ENCODE measurements around the gene C3orf52. TPM values are rescaled to one million over a fixed set of nuclear protein-coding genes. Genes with fewer than 3 reads are reported as not detected.
A peak's percentile ranks its signal among the peaks of the same experiment; 100 is the strongest.

The C3orf52 gene
- total RNA-seq, 1 experiment from 2014 or later, result 12.6 TPM

- Histone ChIP-seq H3K27ac (ENCODE audit: low read length) (no peak overlapping the region), H3K4me1 (ENCODE audit: control insufficient read depth, insufficient read depth, low read length) (peaks cover 13% of the 10 kb centered on the region), H3K9me3 (ENCODE audit: control insufficient read depth, insufficient read depth, low read depth, low read length) (no peaks in the 10 kb centered on the region), H3K36me3 (ENCODE audit: control insufficient read depth, insufficient read depth, low read length) (no peaks in the 10 kb centered on the region), H3K4me3 (ENCODE audit: low read depth in 2 of 2, low read length in 2 of 2) (no peak overlapping the region), H3K27me3 (ENCODE audit: control insufficient read depth, insufficient read depth, low read length) (no peaks in the 10 kb centered on the region)
- DNase-seq (ENCODE audit: low read depth, low spot score) (no peak), ATAC-seq (no peak)
- BruUV-seq (replicated peaks), result no TSS peak
- POLR2A ChIA-PET, result no interaction called here
- TF ChIP-seq POLR2AphosphoS5 (IDR thresholded peaks at IDR 0.05; ENCODE audit: low read depth, low read length) (no peak), TCF7L2 (IDR thresholded peaks at IDR 0.05; ENCODE audit: low read depth, low read length) (no peak), SIN3A (IDR thresholded peaks at IDR 0.05; ENCODE audit: borderline replicate concordance, insufficient read depth, low read depth, low read length) (no peak)
- TF ChIP-seq, protein P1, sequence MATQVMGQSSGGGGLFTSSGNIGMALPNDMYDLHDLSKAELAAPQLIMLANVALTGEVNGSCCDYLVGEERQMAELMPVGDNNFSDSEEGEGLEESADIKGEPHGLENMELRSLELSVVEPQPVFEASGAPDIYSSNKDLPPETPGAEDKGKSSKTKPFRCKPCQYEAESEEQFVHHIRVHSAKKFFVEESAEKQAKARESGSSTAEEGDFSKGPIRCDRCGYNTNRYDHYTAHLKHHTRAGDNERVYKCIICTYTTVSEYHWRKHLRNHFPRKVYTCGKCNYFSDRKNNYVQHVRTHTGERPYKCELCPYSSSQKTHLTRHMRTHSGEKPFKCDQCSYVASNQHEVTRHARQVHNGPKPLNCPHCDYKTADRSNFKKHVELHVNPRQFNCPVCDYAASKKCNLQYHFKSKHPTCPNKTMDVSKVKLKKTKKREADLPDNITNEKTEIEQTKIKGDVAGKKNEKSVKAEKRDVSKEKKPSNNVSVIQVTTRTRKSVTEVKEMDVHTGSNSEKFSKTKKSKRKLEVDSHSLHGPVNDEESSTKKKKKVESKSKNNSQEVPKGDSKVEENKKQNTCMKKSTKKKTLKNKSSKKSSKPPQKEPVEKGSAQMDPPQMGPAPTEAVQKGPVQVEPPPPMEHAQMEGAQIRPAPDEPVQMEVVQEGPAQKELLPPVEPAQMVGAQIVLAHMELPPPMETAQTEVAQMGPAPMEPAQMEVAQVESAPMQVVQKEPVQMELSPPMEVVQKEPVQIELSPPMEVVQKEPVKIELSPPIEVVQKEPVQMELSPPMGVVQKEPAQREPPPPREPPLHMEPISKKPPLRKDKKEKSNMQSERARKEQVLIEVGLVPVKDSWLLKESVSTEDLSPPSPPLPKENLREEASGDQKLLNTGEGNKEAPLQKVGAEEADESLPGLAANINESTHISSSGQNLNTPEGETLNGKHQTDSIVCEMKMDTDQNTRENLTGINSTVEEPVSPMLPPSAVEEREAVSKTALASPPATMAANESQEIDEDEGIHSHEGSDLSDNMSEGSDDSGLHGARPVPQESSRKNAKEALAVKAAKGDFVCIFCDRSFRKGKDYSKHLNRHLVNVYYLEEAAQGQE (IDR thresholded peaks at IDR 0.05; ENCODE audit: insufficient read depth in 1 of 2, low read depth in 2 of 2, low read length in 1 of 2), result no peak
- TF ChIP-seq, protein P2, sequence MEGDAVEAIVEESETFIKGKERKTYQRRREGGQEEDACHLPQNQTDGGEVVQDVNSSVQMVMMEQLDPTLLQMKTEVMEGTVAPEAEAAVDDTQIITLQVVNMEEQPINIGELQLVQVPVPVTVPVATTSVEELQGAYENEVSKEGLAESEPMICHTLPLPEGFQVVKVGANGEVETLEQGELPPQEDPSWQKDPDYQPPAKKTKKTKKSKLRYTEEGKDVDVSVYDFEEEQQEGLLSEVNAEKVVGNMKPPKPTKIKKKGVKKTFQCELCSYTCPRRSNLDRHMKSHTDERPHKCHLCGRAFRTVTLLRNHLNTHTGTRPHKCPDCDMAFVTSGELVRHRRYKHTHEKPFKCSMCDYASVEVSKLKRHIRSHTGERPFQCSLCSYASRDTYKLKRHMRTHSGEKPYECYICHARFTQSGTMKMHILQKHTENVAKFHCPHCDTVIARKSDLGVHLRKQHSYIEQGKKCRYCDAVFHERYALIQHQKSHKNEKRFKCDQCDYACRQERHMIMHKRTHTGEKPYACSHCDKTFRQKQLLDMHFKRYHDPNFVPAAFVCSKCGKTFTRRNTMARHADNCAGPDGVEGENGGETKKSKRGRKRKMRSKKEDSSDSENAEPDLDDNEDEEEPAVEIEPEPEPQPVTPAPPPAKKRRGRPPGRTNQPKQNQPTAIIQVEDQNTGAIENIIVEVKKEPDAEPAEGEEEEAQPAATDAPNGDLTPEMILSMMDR (IDR thresholded peaks at IDR 0.05), result no peak
- intact Hi-C loops (cut with micrococcal nuclease; ENCODE audit: unreplicated experiment), result no loop called here
- in situ Hi-C loops (cut with HindIII; ENCODE audit: low pct_unique_long_range_greater_than_20kb, low sequenced_read_pairs), result no loop called here
- CTCF ChIA-PET, result no interaction called here
Observed at GRCh38 chr3:112083239-112083638, 3.0 kb upstream of the C3orf52 start.

DNA sequence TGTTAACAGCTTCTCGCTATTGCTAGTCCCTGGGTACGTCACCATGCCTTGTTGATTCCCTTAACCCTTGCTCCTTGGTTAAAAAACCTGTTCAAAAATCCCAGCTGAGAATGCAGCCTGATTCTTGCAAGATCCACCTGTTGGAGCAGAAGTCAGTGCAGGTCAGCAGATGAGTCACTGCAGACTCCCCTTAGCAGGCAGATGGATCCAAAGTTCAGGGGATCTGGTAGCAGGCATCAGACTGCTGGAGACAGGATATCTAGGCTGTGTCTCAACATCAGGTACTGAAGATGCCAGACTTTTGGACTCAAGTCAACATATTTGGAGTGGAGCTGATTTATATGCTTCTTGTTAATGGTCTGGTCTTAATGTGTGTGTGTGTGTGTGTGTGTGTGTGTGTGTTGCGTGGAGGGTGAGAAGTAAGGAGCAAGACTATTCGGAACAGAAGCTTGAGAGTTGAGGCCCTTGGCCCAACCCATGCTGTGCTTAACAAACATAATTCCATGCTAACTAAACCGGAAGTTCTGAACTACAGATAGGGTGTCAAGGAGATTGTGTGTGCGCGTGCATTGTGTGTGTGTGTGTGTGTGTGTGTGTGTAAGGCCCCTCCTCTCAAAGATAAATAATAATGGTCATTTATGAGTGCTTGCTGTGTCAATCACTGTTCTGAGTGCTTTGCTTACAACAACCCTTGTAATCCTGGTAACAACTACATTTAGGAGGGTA, 1.0 kb upstream of the C3orf52 start:
- Histone ChIP-seq H3K36me3 (ENCODE audit: control insufficient read depth, insufficient read depth, low read length) (no peaks in the 10 kb centered on the region), H3K4me3 (ENCODE audit: low read depth in 2 of 2, low read length in 2 of 2) (peak overlapping the region in 1 of 2 experiments; percentile 77; a peak in 1 of 4 replicates), H3K27ac (ENCODE audit: low read length) (no peak overlapping the region; the same call in 1 of the 2 replicates), H3K27me3 (ENCODE audit: control insufficient read depth, insufficient read depth, low read length) (no peaks in the 10 kb centered on the region), H3K4me1 (ENCODE audit: control insufficient read depth, insufficient read depth, low read length) (peaks cover 25% of the 10 kb centered on the region), H3K9me3 (ENCODE audit: control insufficient read depth, insufficient read depth, low read depth, low read length) (no peaks in the 10 kb centered on the region)
- CTCF ChIA-PET, result no interaction called here
- in situ Hi-C loops (cut with HindIII; ENCODE audit: low pct_unique_long_range_greater_than_20kb, low sequenced_read_pairs) (no loop called here), intact Hi-C loops (cut with micrococcal nuclease; ENCODE audit: unreplicated experiment) (no loop called here)
- TF ChIP-seq POLR2AphosphoS5 (IDR thresholded peaks at IDR 0.05; ENCODE audit: low read depth, low read length), result no peak
- TF ChIP-seq, protein P1 (IDR thresholded peaks at IDR 0.05; ENCODE audit: insufficient read depth in 1 of 2, low read depth in 2 of 2, low read length in 1 of 2), result no peak
- TF ChIP-seq TCF7L2 (IDR thresholded peaks at IDR 0.05; ENCODE audit: low read depth, low read length), result no peak
- TF ChIP-seq, protein P2 (IDR thresholded peaks at IDR 0.05), result no peak
- no peak for TF ChIP-seq SIN3A (IDR thresholded peaks at IDR 0.05; ENCODE audit: borderline replicate concordance, insufficient read depth, low read depth, low read length)
- POLR2A ChIA-PET, result interaction anchor here (0.5 kb wide), 1 partner anchor 12 kb away, joined by 3 read pairs; no protein-coding TSS in a partner anchor
- BruUV-seq (replicated peaks), result no TSS peak
- no peak for DNase-seq (ENCODE audit: low read depth, low spot score)
- no peak for ATAC-seq

Data from Panc1 (cell line).